ENCODE data around the gene CCNT2. TPM values are rescaled to one million over a fixed set of nuclear protein-coding genes. Genes with fewer than 3 reads are reported as not detected.

Gene CCNT2
- total RNA-seq, 1 experiment from 2014 or later: 38.1 TPM

DNA sequence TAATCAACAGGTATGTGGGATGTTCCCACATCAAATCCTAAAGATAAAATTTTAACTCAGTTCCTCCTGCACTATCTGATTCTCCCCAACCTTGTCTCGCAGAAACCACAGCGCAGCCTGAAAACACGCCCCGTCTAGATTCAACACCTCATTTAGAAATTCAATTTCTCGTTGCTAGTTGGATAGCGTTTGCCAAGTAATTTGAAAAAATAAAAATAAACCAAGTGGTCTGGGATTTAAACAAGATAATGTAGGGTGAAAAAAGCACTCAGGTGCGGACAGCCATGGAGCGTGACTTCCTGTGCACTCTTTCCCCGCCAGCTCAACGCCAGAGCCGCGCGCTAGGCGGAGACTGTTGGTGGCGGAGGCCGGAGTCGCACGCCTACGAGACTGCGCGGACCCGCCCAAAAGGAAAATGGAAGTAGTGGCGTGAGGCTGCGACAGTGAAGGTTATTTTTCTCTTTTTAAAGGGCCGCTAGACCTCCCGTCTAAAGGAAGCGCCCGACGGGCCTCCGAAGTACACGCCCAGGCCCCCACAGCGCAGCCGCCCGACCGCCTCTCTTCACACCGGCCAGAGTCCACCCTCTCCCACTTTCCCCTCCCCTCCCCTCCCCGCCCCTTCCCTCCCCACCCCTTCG is 615 bp upstream of the CCNT2 start:
- Mint-ChIP-seq H3K27me3 (ENCODE audit: low read depth) (no peaks in the 10 kb centered on the region), H3K4me1 (peaks cover 29% of the 10 kb centered on the region), H3K4me3 (peak overlapping the region; percentile 99), H3K9me3 (peaks cover 18% of the 10 kb centered on the region), H3K27ac (peak overlapping the region; percentile 100), H3K36me3 (peaks cover 16% of the 10 kb centered on the region)
- ATAC-seq (peak; percentile 60), DNase-seq (ENCODE audit: low spot score) (no peak)
- ChIA-PET POLR2A (interaction anchor here (1.0 kb wide), 1 partner anchor 211 kb away, joined by 3 read pairs; no protein-coding TSS in a partner anchor), CTCF (interaction anchor here (0.9 to 1.7 kb wide), 3 partner anchors 20 to 467 kb away, joined by 3 to 9 read pairs (median 3); no protein-coding TSS in a partner anchor)
- TF ChIP-seq ZNF121 (CRISPR knock-in tag; IDR thresholded peaks at IDR 0.05) (0 out of 2 replicates have a peak, but pooled peaks have one; percentile 4), MYBL2 (CRISPR knock-in tag; IDR thresholded peaks at IDR 0.05) (0 out of 2 replicates have a peak, but pooled peaks have one; percentile 27), MAX (CRISPR knock-in tag; IDR thresholded peaks at IDR 0.05) (peak; percentile 12; the same call in 1 of the 2 replicates), ARID4B (CRISPR knock-in tag; IDR thresholded peaks at IDR 0.05; ENCODE audit: borderline replicate concordance) (0 out of 2 replicates have a peak, but pooled peaks have one; percentile 59), TP53 (CRISPR knock-in tag; IDR thresholded peaks at IDR 0.05) (no peak), OVOL2 (CRISPR knock-in tag; IDR thresholded peaks at IDR 0.05; ENCODE audit: borderline replicate concordance) (peak; percentile 37; the same call in 1 of the 2 replicates), NFATC4 (CRISPR knock-in tag; IDR thresholded peaks at IDR 0.05) (no peak), ZNF232 (CRISPR knock-in tag; IDR thresholded peaks at IDR 0.05) (0 out of 2 replicates have a peak, but pooled peaks have one; percentile 31)

DNA sequence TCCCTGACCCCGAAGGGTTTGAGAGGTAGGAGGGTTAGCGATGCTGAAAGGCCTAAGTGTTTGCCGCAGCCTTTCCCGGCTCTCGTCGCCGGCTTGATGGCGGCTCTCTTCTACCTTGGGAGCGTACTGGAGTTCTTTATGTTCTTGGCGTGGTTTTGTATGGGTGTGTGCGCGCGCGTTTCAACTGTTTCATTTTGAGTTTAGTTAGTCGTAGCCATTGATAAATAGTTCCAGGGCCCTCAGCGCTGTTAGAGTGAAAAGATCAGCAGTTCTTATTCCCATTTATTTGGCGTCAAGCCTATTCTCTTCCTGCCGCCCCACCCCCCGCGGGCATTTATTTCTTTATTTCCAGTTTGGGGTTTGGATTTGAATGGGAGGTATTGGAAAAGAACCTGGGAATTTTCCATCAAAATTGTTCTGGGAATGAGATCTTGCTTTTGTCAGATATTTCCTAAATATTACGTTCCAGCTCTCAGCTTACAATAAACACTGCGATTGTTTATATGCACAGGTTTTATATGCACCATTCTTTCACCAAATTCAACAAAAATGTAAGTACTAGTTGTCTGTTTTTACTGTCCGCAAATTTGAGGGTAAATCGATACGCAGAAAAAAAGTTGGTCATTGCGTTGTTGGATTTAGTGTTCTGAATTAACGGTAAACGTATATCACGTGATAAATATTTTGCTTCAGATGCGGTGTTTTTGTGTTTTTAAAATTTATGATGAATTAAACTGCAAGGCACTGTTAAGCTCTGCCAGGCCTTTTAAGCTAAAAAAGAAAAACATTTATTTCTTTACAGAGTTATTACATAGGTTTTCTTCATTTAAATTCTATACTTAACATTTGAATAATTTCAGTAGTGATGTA is 954 bp downstream of the CCNT2 start:
- Mint-ChIP-seq H3K36me3 (peaks cover 16% of the 10 kb centered on the region), H3K27ac (peak overlapping the region; percentile 100), H3K27me3 (ENCODE audit: low read depth) (no peaks in the 10 kb centered on the region), H3K4me1 (peaks cover 36% of the 10 kb centered on the region), H3K9me3 (peaks cover 2% of the 10 kb centered on the region), H3K4me3 (peak overlapping the region; percentile 99)
- TF ChIP-seq USF1 (CRISPR knock-in tag; IDR thresholded peaks at IDR 0.05) (0 out of 2 replicates have a peak, but pooled peaks have one; percentile 14), ETV6 (CRISPR knock-in tag; IDR thresholded peaks at IDR 0.05) (no peak)
- POLR2A ChIA-PET: interaction anchor here (0.5 to 1.0 kb wide), 2 partner anchors 57 to 213 kb away, joined by 3 read pairs; no protein-coding TSS in a partner anchor
- CTCF ChIA-PET: interaction anchor here (0.6 to 1.7 kb wide), 3 partner anchors 69 to 469 kb away, joined by 3 to 9 read pairs (median 4); no protein-coding TSS in a partner anchor
- no peak for DNase-seq (ENCODE audit: low spot score)
- ATAC-seq: no peak

DNA sequence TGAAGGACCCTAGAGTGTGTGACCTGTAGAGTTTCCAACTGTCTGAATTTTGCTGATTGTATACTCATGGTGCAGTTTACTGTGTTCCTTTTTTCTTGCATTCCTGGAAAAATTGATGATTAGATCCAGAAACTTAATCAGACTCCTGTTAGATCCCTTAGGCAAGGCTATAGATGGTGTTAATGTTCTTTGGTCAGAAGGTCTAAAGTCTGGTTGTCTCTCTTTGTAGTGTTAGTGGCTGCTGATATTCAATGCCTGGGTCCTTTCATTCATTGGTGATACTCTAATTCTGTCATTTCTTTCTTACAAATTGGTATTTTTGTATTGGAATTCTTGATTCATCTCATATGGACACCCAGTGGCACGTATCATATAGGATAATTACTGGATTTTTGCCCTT is 6.3 kb downstream of the CCNT2 start:
- Mint-ChIP-seq H3K4me1 (peaks cover 46% of the 10 kb centered on the region), H3K27ac (peak overlapping the region; percentile 15; the same call in 1 of the 2 replicates), H3K36me3 (peaks cover 6% of the 10 kb centered on the region), H3K4me3 (no peak overlapping the region), H3K9me3 (no peaks in the 10 kb centered on the region), H3K27me3 (ENCODE audit: low read depth) (no peaks in the 10 kb centered on the region)
- ATAC-seq (no peak), DNase-seq (ENCODE audit: low spot score) (no peak)
- ChIA-PET POLR2A (no interaction called here), CTCF (no interaction called here)
- TF ChIP-seq CREB1 (CRISPR knock-in tag; IDR thresholded peaks at IDR 0.05) (no peak), GTF2I (CRISPR knock-in tag; conservative IDR thresholded peaks at IDR 0.05) (no peak), RELA (CRISPR knock-in tag; IDR thresholded peaks at IDR 0.05; ENCODE audit: borderline replicate concordance) (no peak), AR (CRISPR knock-in tag; IDR thresholded peaks at IDR 0.05) (no peak), SOX15 (CRISPR knock-in tag; IDR thresholded peaks at IDR 0.05) (no peak)
- TF ChIP-seq, protein P1, sequence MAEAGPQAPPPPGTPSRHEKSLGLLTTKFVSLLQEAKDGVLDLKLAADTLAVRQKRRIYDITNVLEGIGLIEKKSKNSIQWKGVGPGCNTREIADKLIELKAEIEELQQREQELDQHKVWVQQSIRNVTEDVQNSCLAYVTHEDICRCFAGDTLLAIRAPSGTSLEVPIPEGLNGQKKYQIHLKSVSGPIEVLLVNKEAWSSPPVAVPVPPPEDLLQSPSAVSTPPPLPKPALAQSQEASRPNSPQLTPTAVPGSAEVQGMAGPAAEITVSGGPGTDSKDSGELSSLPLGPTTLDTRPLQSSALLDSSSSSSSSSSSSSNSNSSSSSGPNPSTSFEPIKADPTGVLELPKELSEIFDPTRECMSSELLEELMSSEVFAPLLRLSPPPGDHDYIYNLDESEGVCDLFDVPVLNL (CRISPR knock-in tag; IDR thresholded peaks at IDR 0.05; ENCODE audit: borderline replicate concordance, low read depth): no peak
- TF ChIP-seq, protein P2, sequence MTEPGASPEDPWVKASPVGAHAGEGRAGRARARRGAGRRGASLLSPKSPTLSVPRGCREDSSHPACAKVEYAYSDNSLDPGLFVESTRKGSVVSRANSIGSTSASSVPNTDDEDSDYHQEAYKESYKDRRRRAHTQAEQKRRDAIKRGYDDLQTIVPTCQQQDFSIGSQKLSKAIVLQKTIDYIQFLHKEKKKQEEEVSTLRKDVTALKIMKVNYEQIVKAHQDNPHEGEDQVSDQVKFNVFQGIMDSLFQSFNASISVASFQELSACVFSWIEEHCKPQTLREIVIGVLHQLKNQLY (CRISPR knock-in tag; IDR thresholded peaks at IDR 0.05): no peak
